ENCODE measurements around the gene MARF1.

Gene MARF1

DNA sequence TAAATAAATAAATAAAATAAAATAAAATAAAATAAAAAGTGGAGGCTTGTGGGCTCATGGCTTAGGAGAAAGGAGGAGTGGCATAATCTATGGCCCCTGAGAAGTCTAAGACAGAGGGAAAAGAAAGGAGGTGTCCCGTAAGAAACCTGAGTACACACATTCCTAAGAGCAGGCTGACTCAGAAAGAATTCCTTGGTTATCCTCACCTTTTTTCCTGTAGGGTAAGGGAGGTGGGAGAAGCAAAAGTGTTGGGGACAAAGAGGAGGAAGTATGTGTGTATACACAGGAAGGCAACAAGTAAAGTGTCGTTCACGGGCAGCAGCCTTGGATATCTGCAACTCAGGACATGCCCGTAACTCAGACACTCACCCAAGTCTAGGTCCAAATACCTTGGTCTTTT lies 29.3 kb downstream of the MARF1 start:
- Histone ChIP-seq H3K4me2 (ENCODE audit: insufficient read depth, low read length) (no peak overlapping the region), H3K9ac (ENCODE audit: low read depth, low read length) (no peak overlapping the region), H3K79me2 (ENCODE audit: insufficient read depth, low read length) (no peaks in the 10 kb centered on the region), H3K4me1 (ENCODE audit: insufficient read depth, low read length) (no peaks in the 10 kb centered on the region), H3K9me3 (ENCODE audit: insufficient read depth, low read length, severe bottlenecking) (no peaks in the 10 kb centered on the region), H2AFZ (ENCODE audit: low read depth, low read length) (no peak overlapping the region), H4K20me1 (ENCODE audit: insufficient read depth, low read length) (no peaks in the 10 kb centered on the region), H3K36me3 (ENCODE audit: insufficient read depth, low read length) (peaks cover 80% of the 10 kb centered on the region), H3K4me3 (ENCODE audit: low read depth in 1 of 2, low read length in 2 of 2) (no peak overlapping the region), H3K27ac (ENCODE audit: low read length) (no peak overlapping the region), H3K27me3 (ENCODE audit: insufficient read depth, low read length, poor library complexity) (no peaks in the 10 kb centered on the region)
- no peak for DNase-seq
- no peak for ATAC-seq (ENCODE audit: insufficient read depth, low read depth)
- TF ChIP-seq, protein P1, sequence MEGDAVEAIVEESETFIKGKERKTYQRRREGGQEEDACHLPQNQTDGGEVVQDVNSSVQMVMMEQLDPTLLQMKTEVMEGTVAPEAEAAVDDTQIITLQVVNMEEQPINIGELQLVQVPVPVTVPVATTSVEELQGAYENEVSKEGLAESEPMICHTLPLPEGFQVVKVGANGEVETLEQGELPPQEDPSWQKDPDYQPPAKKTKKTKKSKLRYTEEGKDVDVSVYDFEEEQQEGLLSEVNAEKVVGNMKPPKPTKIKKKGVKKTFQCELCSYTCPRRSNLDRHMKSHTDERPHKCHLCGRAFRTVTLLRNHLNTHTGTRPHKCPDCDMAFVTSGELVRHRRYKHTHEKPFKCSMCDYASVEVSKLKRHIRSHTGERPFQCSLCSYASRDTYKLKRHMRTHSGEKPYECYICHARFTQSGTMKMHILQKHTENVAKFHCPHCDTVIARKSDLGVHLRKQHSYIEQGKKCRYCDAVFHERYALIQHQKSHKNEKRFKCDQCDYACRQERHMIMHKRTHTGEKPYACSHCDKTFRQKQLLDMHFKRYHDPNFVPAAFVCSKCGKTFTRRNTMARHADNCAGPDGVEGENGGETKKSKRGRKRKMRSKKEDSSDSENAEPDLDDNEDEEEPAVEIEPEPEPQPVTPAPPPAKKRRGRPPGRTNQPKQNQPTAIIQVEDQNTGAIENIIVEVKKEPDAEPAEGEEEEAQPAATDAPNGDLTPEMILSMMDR (IDR thresholded peaks at IDR 0.05; ENCODE audit: borderline replicate concordance, extremely low read depth, low read length, poor library complexity, severe bottlenecking) = no peak
- TF ChIP-seq EZH2 (IDR thresholded peaks at IDR 0.05; ENCODE audit: borderline replicate concordance, low read depth, low read length, severe bottlenecking) = no peak

DNA sequence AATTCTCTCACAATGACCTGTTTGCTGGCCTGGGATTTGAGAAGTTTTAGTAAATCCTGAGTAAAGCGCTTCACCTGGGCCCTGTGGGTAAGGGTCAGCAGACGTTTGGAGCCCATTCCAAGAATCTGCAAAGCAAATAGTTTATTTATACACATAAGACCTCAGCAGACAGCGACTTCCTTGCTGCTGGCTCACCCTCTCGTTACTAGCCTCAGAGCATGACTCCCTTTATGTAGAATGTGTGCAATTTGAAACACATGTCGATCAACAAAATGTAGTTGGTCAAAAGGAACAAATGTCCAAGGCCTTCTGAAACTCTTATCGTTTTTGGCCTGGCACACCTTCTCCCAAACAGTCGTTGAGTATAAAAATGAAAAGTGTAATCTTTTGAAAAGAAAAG lies 31.3 kb downstream of the MARF1 start:
- Histone ChIP-seq H3K27ac (ENCODE audit: low read length) (no peak overlapping the region), H2AFZ (ENCODE audit: low read depth, low read length) (no peak overlapping the region), H3K4me2 (ENCODE audit: insufficient read depth, low read length) (no peak overlapping the region), H3K27me3 (ENCODE audit: insufficient read depth, low read length, poor library complexity) (no peaks in the 10 kb centered on the region), H3K36me3 (ENCODE audit: insufficient read depth, low read length) (peaks cover 80% of the 10 kb centered on the region), H3K79me2 (ENCODE audit: insufficient read depth, low read length) (no peaks in the 10 kb centered on the region), H4K20me1 (ENCODE audit: insufficient read depth, low read length) (peaks cover 4% of the 10 kb centered on the region; the same call in 1 of the 2 replicates), H3K9ac (ENCODE audit: low read depth, low read length) (no peak overlapping the region), H3K4me3 (ENCODE audit: low read depth in 1 of 2, low read length in 2 of 2) (no peak overlapping the region), H3K4me1 (ENCODE audit: insufficient read depth, low read length) (no peaks in the 10 kb centered on the region), H3K9me3 (ENCODE audit: insufficient read depth, low read length, severe bottlenecking) (no peaks in the 10 kb centered on the region)
- TF ChIP-seq EZH2 (IDR thresholded peaks at IDR 0.05; ENCODE audit: borderline replicate concordance, low read depth, low read length, severe bottlenecking) = no peak
- TF ChIP-seq, protein P1 (IDR thresholded peaks at IDR 0.05; ENCODE audit: borderline replicate concordance, extremely low read depth, low read length, poor library complexity, severe bottlenecking) = no peak
- DNase-seq (no peak), ATAC-seq (ENCODE audit: insufficient read depth, low read depth) (no peak)

DNA sequence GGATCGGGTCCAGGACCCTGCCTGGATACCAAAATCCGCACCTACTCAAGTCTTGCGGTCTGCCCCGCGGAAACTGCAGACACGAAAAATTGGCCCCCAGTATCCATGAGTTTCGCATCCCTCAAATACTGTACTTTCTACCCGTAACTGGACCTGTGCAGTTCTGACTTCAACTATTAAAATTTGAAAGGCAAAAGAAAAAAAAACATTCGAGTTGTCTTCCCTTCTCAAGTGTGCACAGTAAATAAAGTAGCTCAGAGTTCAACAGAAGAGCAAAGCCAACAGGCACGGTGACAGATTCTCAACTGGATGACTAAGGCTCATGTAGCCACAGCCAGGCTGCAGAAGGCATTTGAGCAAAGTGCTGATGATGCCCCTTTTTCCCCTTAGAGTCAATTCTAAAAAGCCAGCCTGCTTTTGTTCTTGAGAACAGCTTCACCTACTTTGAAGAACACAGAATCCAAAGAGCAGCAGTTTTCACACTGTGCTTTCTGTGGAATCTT lies 32.5 kb downstream of the MARF1 start:
- H3K27ac ChIP-seq (ENCODE audit: low read length) = no peak overlapping the region
- TF ChIP-seq EZH2 (IDR thresholded peaks at IDR 0.05; ENCODE audit: borderline replicate concordance, low read depth, low read length, severe bottlenecking) = no peak
- TF ChIP-seq, protein P1 (IDR thresholded peaks at IDR 0.05; ENCODE audit: borderline replicate concordance, extremely low read depth, low read length, poor library complexity, severe bottlenecking) = no peak
- peaks cover 4% of the 10 kb centered on the region; the same call in 1 of the 2 replicates for H4K20me1 ChIP-seq (ENCODE audit: insufficient read depth, low read length)
- H3K27me3 ChIP-seq (ENCODE audit: insufficient read depth, low read length, poor library complexity) = no peaks in the 10 kb centered on the region
- no peaks in the 10 kb centered on the region for H3K4me1 ChIP-seq (ENCODE audit: insufficient read depth, low read length)
- no peak for ATAC-seq (ENCODE audit: insufficient read depth, low read depth)
- H3K9ac ChIP-seq (ENCODE audit: low read depth, low read length) = no peak overlapping the region
- peaks cover 80% of the 10 kb centered on the region for H3K36me3 ChIP-seq (ENCODE audit: insufficient read depth, low read length)
- DNase-seq = no peak
- H3K4me3 ChIP-seq (ENCODE audit: low read depth in 1 of 2, low read length in 2 of 2) = no peak overlapping the region
- no peaks in the 10 kb centered on the region for H3K79me2 ChIP-seq (ENCODE audit: insufficient read depth, low read length)
- H2AFZ ChIP-seq (ENCODE audit: low read depth, low read length) = no peak overlapping the region
- H3K9me3 ChIP-seq (ENCODE audit: insufficient read depth, low read length, severe bottlenecking) = no peaks in the 10 kb centered on the region
- no peak overlapping the region for H3K4me2 ChIP-seq (ENCODE audit: insufficient read depth, low read length)

DNA sequence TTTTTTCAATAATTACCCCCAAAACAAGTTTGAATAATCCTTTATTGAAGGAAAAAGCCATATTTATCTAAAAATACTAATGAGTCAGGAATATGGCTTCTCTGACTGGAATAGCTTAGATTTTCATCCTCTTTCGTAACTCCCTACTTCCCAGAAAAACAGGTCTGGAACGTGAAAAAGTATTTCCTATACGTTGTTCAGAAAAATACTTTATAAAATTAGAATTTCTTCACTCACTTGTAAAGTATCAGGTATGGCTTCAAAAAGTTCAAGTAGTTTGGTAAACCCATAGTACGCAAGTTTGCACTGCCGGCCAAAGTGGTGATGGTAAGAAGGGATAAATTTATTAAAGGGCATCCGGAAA lies 33.7 kb downstream of the MARF1 start:
- Histone ChIP-seq H2AFZ (ENCODE audit: low read depth, low read length) (no peak overlapping the region), H3K27me3 (ENCODE audit: insufficient read depth, low read length, poor library complexity) (no peaks in the 10 kb centered on the region), H3K4me3 (ENCODE audit: low read depth in 1 of 2, low read length in 2 of 2) (no peak overlapping the region), H3K4me2 (ENCODE audit: insufficient read depth, low read length) (no peak overlapping the region), H3K27ac (ENCODE audit: low read length) (no peak overlapping the region), H3K9me3 (ENCODE audit: insufficient read depth, low read length, severe bottlenecking) (no peaks in the 10 kb centered on the region), H3K36me3 (ENCODE audit: insufficient read depth, low read length) (peaks cover 90% of the 10 kb centered on the region), H4K20me1 (ENCODE audit: insufficient read depth, low read length) (peaks cover 4% of the 10 kb centered on the region; the same call in 1 of the 2 replicates), H3K79me2 (ENCODE audit: insufficient read depth, low read length) (no peaks in the 10 kb centered on the region), H3K9ac (ENCODE audit: low read depth, low read length) (no peak overlapping the region), H3K4me1 (ENCODE audit: insufficient read depth, low read length) (no peaks in the 10 kb centered on the region)
- DNase-seq = no peak
- TF ChIP-seq, protein P1 (IDR thresholded peaks at IDR 0.05; ENCODE audit: borderline replicate concordance, extremely low read depth, low read length, poor library complexity, severe bottlenecking) = no peak
- no peak for TF ChIP-seq EZH2 (IDR thresholded peaks at IDR 0.05; ENCODE audit: borderline replicate concordance, low read depth, low read length, severe bottlenecking)
- no peak for ATAC-seq (ENCODE audit: insufficient read depth, low read depth)
